Endothelial cell of umbilical vein (primary cell): ENCODE measurements around the gene WDR6.

Experiments
- GATA2 ChIP-seq: IDR thresholded peaks from 2 replicates; pipeline ENCODE4 v1.7.0; 2011; ENCODE audit warnings: low read depth, mild to moderate bottlenecking, moderate library complexity, mixed read lengths, low read length; ENCODE audit not compliant: insufficient read length, insufficient read depth
- JUN ChIP-seq: IDR thresholded peaks from 2 replicates; pipeline ENCODE4 v1.6.1; 2011; ENCODE audit warnings: borderline replicate concordance, low read depth; ENCODE audit not compliant: insufficient read length, insufficient read depth
- MYC ChIP-seq: IDR thresholded peaks from one replicate; pipeline ENCODE4 v1.6.1; 2011; ENCODE audit warnings: mild to moderate bottlenecking, low read depth, low read length
- POLR2A ChIP-seq: IDR thresholded peaks from 2 replicates; pipeline ENCODE4 v1.6.1; 2012; ENCODE audit warnings: low read depth, mild to moderate bottlenecking, control low read depth, low read length
- POLR2AphosphoS5 ChIP-seq: IDR thresholded peaks from 2 replicates; pipeline ENCODE4 v1.6.1; 2012; ENCODE audit warnings: low read depth, mild to moderate bottlenecking, control low read depth, low read length, moderate library complexity; ENCODE audit not compliant: insufficient read depth
- TF ChIP-seq, protein P1 (sequence below), 2 donors: IDR thresholded peaks; 1 replicate in 1 of 2; 2 replicates in 1 of 2; pipeline ENCODE4 v1.5.1; 2011; ENCODE audit warnings: low read length in 2 of 2, mild to moderate bottlenecking in 2 of 2, moderate library complexity in 2 of 2, control low read depth in 1 of 2, inconsistent platforms in 1 of 2, low read depth in 1 of 2; ENCODE audit not compliant: insufficient read depth in 1 of 2; ENCODE audit errors: extremely low read depth in 1 of 2

DNA sequence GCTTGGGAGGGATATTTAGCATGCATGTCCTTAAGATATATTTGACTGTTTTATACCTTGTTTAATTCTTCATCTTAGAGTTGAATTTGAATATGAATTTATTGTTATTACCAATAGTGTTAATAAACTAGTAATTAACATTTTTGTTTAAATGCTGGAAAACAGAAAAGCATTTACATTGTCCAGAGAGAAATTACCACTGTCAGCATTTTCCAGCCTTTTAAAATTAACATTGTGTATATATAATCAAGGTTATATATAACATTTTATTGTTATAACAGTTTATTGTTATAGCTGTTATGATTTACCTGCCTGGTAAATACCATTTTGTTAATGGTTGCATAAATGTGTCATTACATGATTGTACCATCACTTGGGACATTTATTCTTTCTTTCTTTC is 25.2 kb upstream of the WDR6 start:
- TF ChIP-seq, protein P1, sequence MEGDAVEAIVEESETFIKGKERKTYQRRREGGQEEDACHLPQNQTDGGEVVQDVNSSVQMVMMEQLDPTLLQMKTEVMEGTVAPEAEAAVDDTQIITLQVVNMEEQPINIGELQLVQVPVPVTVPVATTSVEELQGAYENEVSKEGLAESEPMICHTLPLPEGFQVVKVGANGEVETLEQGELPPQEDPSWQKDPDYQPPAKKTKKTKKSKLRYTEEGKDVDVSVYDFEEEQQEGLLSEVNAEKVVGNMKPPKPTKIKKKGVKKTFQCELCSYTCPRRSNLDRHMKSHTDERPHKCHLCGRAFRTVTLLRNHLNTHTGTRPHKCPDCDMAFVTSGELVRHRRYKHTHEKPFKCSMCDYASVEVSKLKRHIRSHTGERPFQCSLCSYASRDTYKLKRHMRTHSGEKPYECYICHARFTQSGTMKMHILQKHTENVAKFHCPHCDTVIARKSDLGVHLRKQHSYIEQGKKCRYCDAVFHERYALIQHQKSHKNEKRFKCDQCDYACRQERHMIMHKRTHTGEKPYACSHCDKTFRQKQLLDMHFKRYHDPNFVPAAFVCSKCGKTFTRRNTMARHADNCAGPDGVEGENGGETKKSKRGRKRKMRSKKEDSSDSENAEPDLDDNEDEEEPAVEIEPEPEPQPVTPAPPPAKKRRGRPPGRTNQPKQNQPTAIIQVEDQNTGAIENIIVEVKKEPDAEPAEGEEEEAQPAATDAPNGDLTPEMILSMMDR (IDR thresholded peaks at IDR 0.05; ENCODE audit: extremely low read depth in 1 of 2, insufficient read depth in 1 of 2, low read depth in 1 of 2, low read length in 2 of 2) = no peak
- TF ChIP-seq MYC (no peak), JUN (no peak), POLR2A (no peak), POLR2AphosphoS5 (no peak), GATA2 (no peak)
